Memory B cell (primary cell): ENCODE data around the gene NADK2.

Experiments
- ATAC-seq: fragments of 150-1000 bp; cut with Tn5 transposase; 2 replicates; pipeline ENCODE4 v1.10.0; 2021; ENCODE audit warnings: low read depth, mild to moderate bottlenecking, moderate library complexity
- DNase-seq, 2 donors: peaks; one replicate each; pipeline ENCODE4 v3.0.0; 2022; ENCODE audit warnings: low spot score in 2 of 2
- H3K27ac Mint-ChIP-seq: one replicate; pipeline ENCODE4 v1.8.0; 2022; ENCODE audit warnings: mild to moderate bottlenecking, moderate library complexity, mixed read lengths
- H3K27me3 Mint-ChIP-seq: one replicate; pipeline ENCODE4 v1.8.0; 2022; ENCODE audit warnings: mixed read lengths
- H3K36me3 Mint-ChIP-seq: one replicate; pipeline ENCODE4 v1.8.0; 2022; ENCODE audit warnings: mild to moderate bottlenecking, mixed read lengths
- H3K4me1 Mint-ChIP-seq: one replicate; pipeline ENCODE4 v1.8.0; 2022; ENCODE audit warnings: mixed read lengths
- H3K4me3 Mint-ChIP-seq: one replicate; pipeline ENCODE4 v1.8.0; 2022; ENCODE audit warnings: mild to moderate bottlenecking, moderate library complexity, mixed read lengths
- H3K9me3 Mint-ChIP-seq: one replicate; pipeline ENCODE4 v1.8.0; 2022; ENCODE audit warnings: mixed read lengths

Gene NADK2

GRCh38 chr5:36177715-36178523, 63.8 kb downstream of the NADK2 start:
- Mint-ChIP-seq H3K4me1 (no peaks in the 10 kb centered on the region), H3K4me3 (no peak overlapping the region), H3K27me3 (no peaks in the 10 kb centered on the region), H3K27ac (peak overlapping the region; percentile 66), H3K36me3 (peaks cover 44% of the 10 kb centered on the region), H3K9me3 (no peaks in the 10 kb centered on the region)
- ATAC-seq (no peak), DNase-seq (no peak)

- no peak overlapping the region for H3K4me3 Mint-ChIP-seq
- H3K9me3 Mint-ChIP-seq = no peaks in the 10 kb centered on the region
- DNase-seq = no peak
- peaks cover 46% of the 10 kb centered on the region for H3K36me3 Mint-ChIP-seq
- no peaks in the 10 kb centered on the region for H3K27me3 Mint-ChIP-seq
- no peak for ATAC-seq
- H3K27ac Mint-ChIP-seq = peak overlapping the region; percentile 66
- no peaks in the 10 kb centered on the region for H3K4me1 Mint-ChIP-seq
Measured at GRCh38 chr5:36177154-36177553, 64.6 kb downstream of the NADK2 start.

- ATAC-seq = no peak
- Mint-ChIP-seq H3K36me3 (peaks cover 40% of the 10 kb centered on the region), H3K27me3 (no peaks in the 10 kb centered on the region), H3K27ac (peak overlapping the region; percentile 0), H3K4me1 (no peaks in the 10 kb centered on the region), H3K4me3 (no peak overlapping the region), H3K9me3 (no peaks in the 10 kb centered on the region)
- no peak for DNase-seq
Measured at GRCh38 chr5:36175043-36175442, 66.7 kb downstream of the NADK2 start.

GRCh38 chr5:36174119-36174518, 67.6 kb downstream of the NADK2 start:
- Mint-ChIP-seq H3K9me3 (no peaks in the 10 kb centered on the region), H3K4me3 (no peak overlapping the region), H3K36me3 (peaks cover 38% of the 10 kb centered on the region), H3K27me3 (no peaks in the 10 kb centered on the region), H3K4me1 (no peaks in the 10 kb centered on the region), H3K27ac (no peak overlapping the region)
- ATAC-seq = no peak
- DNase-seq = no peak

GRCh38 chr5:36173426-36173825, 68.3 kb downstream of the NADK2 start:
- H3K4me1 Mint-ChIP-seq = no peaks in the 10 kb centered on the region
- no peak for ATAC-seq
- no peaks in the 10 kb centered on the region for H3K9me3 Mint-ChIP-seq
- no peak overlapping the region for H3K27ac Mint-ChIP-seq
- H3K36me3 Mint-ChIP-seq = peaks cover 39% of the 10 kb centered on the region
- no peaks in the 10 kb centered on the region for H3K27me3 Mint-ChIP-seq
- no peak for DNase-seq
- H3K4me3 Mint-ChIP-seq = no peak overlapping the region

GRCh38 chr5:36172599-36172998, 69.1 kb downstream of the NADK2 start:
- Mint-ChIP-seq H3K27ac (no peak overlapping the region), H3K9me3 (no peaks in the 10 kb centered on the region), H3K27me3 (no peaks in the 10 kb centered on the region), H3K36me3 (peaks cover 46% of the 10 kb centered on the region), H3K4me1 (no peaks in the 10 kb centered on the region), H3K4me3 (no peak overlapping the region)
- ATAC-seq (no peak), DNase-seq (no peak)

- H3K4me1 Mint-ChIP-seq = no peaks in the 10 kb centered on the region
- peaks cover 46% of the 10 kb centered on the region for H3K36me3 Mint-ChIP-seq
- ATAC-seq = no peak
Measured at GRCh38 chr5:36170832-36171424, 70.8 kb downstream of the NADK2 start.

GRCh38 chr5:36168737-36169136, 73.0 kb downstream of the NADK2 start:
- Mint-ChIP-seq H3K9me3 (no peaks in the 10 kb centered on the region), H3K36me3 (peaks cover 39% of the 10 kb centered on the region), H3K4me3 (no peak overlapping the region), H3K4me1 (peaks cover 3% of the 10 kb centered on the region), H3K27me3 (no peaks in the 10 kb centered on the region), H3K27ac (no peak overlapping the region)
- DNase-seq = no peak
- no peak for ATAC-seq

More at GRCh38 chr5:36170832-36171424, 70.8 kb downstream of the NADK2 start:
- no peak overlapping the region for H3K4me3 Mint-ChIP-seq
- no peak for DNase-seq
- H3K27me3 Mint-ChIP-seq = no peaks in the 10 kb centered on the region
- no peak overlapping the region for H3K27ac Mint-ChIP-seq
- H3K9me3 Mint-ChIP-seq = no peaks in the 10 kb centered on the region

GRCh38 chr5:36164461-36164860, 77.3 kb downstream of the NADK2 start:
- H3K36me3 Mint-ChIP-seq = peaks cover 44% of the 10 kb centered on the region
- no peak overlapping the region for H3K4me3 Mint-ChIP-seq
- ATAC-seq (no peak), DNase-seq (no peak)
- no peaks in the 10 kb centered on the region for H3K9me3 Mint-ChIP-seq
- H3K27ac Mint-ChIP-seq = no peak overlapping the region
- H3K4me1 Mint-ChIP-seq = peaks cover 8% of the 10 kb centered on the region
- no peaks in the 10 kb centered on the region for H3K27me3 Mint-ChIP-seq

- no peak for ATAC-seq
- H3K4me3 Mint-ChIP-seq = no peak overlapping the region
- no peak overlapping the region for H3K27ac Mint-ChIP-seq
- no peaks in the 10 kb centered on the region for H3K27me3 Mint-ChIP-seq
- H3K4me1 Mint-ChIP-seq = peaks cover 8% of the 10 kb centered on the region
- H3K36me3 Mint-ChIP-seq = peaks cover 41% of the 10 kb centered on the region
- DNase-seq = no peak
- H3K9me3 Mint-ChIP-seq = no peaks in the 10 kb centered on the region
Measured at GRCh38 chr5:36162810-36163486, 78.8 kb downstream of the NADK2 start.

- no peaks in the 10 kb centered on the region for H3K27me3 Mint-ChIP-seq
- no peak overlapping the region for H3K27ac Mint-ChIP-seq
- ATAC-seq (no peak), DNase-seq (no peak)
- H3K9me3 Mint-ChIP-seq = no peaks in the 10 kb centered on the region
- peaks cover 14% of the 10 kb centered on the region for H3K4me1 Mint-ChIP-seq
- peaks cover 42% of the 10 kb centered on the region for H3K36me3 Mint-ChIP-seq
- no peak overlapping the region for H3K4me3 Mint-ChIP-seq
Measured at GRCh38 chr5:36161361-36161760, 80.4 kb downstream of the NADK2 start.

- peaks cover 17% of the 10 kb centered on the region for H3K4me1 Mint-ChIP-seq
- no peaks in the 10 kb centered on the region for H3K9me3 Mint-ChIP-seq
- H3K4me3 Mint-ChIP-seq = no peak overlapping the region
- no peaks in the 10 kb centered on the region for H3K27me3 Mint-ChIP-seq
- ATAC-seq (no peak), DNase-seq (no peak)
- peak overlapping the region; percentile 70 for H3K27ac Mint-ChIP-seq
- H3K36me3 Mint-ChIP-seq = peaks cover 48% of the 10 kb centered on the region
Measured at GRCh38 chr5:36160617-36161016, 81.1 kb downstream of the NADK2 start.

GRCh38 chr5:36158144-36158543, 83.6 kb downstream of the NADK2 start:
- ATAC-seq = no peak
- no peaks in the 10 kb centered on the region for H3K27me3 Mint-ChIP-seq
- DNase-seq = no peak
- no peak overlapping the region for H3K27ac Mint-ChIP-seq
- no peak overlapping the region for H3K4me3 Mint-ChIP-seq
- no peaks in the 10 kb centered on the region for H3K9me3 Mint-ChIP-seq
- H3K4me1 Mint-ChIP-seq = peaks cover 23% of the 10 kb centered on the region
- H3K36me3 Mint-ChIP-seq = peaks cover 46% of the 10 kb centered on the region

- H3K36me3 Mint-ChIP-seq = peaks cover 36% of the 10 kb centered on the region
- H3K9me3 Mint-ChIP-seq = no peaks in the 10 kb centered on the region
- ATAC-seq (no peak), DNase-seq (no peak)
- no peaks in the 10 kb centered on the region for H3K27me3 Mint-ChIP-seq
- H3K27ac Mint-ChIP-seq = no peak overlapping the region
- peaks cover 29% of the 10 kb centered on the region for H3K4me1 Mint-ChIP-seq
- H3K4me3 Mint-ChIP-seq = no peak overlapping the region
Measured at GRCh38 chr5:36156619-36157018, 85.1 kb downstream of the NADK2 start.
